Activated CD8-positive, alpha-beta memory T cell treated with anti-CD3 and anti-CD28 coated beads, Interleukin-2, amount 50 U/mL, for 24 hours (primary cell): ENCODE results near the gene PTPRB.
"Not testable (repeated sequence)": the region's sequence is repeated elsewhere in the genome, so short reads cannot be mapped to it uniquely, and the experiment has no call there.

Source experiments
- DNase-seq: peaks from one replicate; pipeline ENCODE4 v3.0.0-alpha.2; 2020; ENCODE audit errors: extremely low read depth

Gene PTPRB

GRCh38 chr12:70540996-70541395 lies 96.2 kb downstream of the PTPRB start:
- DNase-seq: no peak

DNA sequence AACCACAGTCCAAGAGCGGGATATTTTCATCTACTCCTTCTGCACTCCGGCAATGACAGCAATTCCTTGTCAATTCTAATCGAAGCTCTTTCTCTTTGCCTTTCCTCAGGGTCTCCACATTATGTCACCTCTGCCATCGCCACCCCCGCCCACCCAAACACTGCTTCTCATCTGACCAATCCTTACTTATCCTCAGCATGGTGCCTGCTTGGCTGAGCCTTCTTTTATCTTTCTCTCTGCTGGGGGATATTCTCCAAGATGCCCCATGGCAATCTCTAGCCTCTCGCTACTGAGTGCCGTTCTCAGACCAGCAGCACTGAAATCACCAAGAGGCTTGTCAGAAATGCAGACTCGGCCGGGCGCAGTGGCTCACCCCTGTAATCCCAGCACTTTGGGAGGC lies 100.6 kb downstream of the PTPRB start:
- no peak for DNase-seq

DNA sequence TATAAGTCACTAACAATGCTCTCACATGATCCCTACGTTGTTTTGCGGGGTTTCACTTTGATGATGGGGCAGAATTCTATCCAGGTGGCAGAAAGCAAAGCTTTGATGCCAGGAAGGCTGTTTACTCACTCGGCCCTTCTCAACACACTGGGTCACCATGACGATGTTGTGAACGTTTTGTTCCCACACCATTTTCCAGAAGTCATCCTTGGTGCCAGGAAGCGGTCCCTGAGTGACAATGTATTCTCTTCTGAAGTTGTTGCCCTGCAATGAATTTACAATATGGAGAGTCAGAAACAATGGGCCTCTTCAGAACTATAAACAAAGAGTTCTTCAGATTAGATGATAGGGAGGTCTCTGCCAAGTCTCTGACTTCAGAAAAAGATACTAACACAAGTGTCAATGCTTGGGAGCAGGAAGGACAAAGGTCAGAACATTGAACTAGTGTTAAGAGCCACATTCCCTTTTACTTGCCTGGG lies 101.3 kb downstream of the PTPRB start:
- no peak for DNase-seq

- no peak for DNase-seq
Measured at GRCh38 chr12:70534466-70534865, 102.8 kb downstream of the PTPRB start.

GRCh38 chr12:70529647-70530046 lies 107.6 kb downstream of the PTPRB start:
- DNase-seq: no peak

GRCh38 chr12:70520847-70521246 lies 116.4 kb downstream of the PTPRB start:
- no peak for DNase-seq

GRCh38 chr12:70513426-70513825 lies 123.8 kb downstream of the PTPRB start:
- no peak for DNase-seq

- no peak for DNase-seq
Measured at GRCh38 chr12:70508178-70508577, 129.1 kb downstream of the PTPRB start.

DNA sequence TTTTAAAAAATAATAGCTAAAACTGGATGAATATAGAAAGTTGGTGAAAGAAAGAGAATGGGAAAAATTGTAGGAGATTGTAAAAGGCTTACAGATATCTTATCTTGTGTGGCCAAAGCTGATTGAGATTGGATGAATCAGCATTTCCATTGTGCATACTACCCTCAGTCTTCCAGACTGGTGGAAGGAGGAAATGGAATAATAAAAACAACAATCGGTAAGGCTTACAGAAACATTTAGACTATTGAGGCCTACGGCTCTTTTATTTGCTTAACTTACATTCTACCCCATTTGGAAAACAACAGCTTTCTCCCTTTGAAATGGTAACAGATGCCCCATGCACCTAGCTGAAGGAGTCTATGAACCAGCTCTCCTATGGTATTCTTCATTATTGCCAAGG lies 129.8 kb downstream of the PTPRB start:
- no peak for DNase-seq

DNA sequence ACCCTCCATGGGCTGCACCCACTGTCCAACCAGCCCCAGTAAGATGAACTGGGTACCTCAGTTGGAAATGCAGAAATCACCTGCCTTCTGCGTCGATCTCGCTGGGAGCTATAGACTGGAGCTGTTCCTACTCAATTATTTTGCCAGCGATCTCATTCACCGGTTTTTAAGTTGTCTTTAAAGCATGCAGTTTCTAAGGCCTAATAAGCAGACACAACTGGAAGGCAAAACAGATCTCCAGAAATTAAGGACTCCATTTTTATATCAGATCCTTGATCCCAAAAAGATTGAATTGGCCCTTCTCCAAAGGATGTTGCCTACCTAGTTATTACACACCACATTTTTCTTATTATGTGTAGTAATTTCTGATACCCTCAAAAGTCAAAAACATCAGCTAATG lies 139.7 kb downstream of the PTPRB start:
- DNase-seq: no peak

- not testable (repeated sequence) for DNase-seq
Measured at GRCh38 chr12:70492904-70493303, 144.3 kb downstream of the PTPRB start.

- not testable (repeated sequence) for DNase-seq
Measured at GRCh38 chr12:70490928-70491327, 146.3 kb downstream of the PTPRB start.

GRCh38 chr12:70487440-70487839 lies 149.8 kb downstream of the PTPRB start:
- no peak for DNase-seq

- no peak for DNase-seq
Measured at GRCh38 chr12:70486588-70486987, 150.6 kb downstream of the PTPRB start.

DNA sequence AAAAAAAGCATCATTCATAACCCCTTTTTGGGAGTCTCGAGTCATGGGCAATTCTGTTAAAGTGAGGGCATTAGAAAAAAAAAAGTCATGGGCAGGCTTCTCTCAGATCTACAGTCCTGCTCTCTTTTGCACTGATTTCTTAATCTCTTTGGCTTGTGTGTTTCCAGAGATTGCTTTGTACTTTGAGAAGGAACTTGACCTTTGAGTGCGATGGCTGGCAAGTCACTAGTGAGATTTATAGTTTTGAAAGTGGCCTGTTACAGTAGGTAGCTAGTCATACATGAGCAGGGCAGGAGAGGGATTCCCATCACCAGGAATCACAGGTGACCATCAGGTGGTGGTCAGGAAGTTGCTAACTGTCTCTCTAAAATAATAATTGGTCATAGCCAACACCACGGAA lies 151.5 kb downstream of the PTPRB start:
- no peak for DNase-seq

- DNase-seq: no peak
Measured at GRCh38 chr12:70484464-70484863, 152.8 kb downstream of the PTPRB start.

- no peak for DNase-seq
Measured at GRCh38 chr12:70482764-70483163, 154.5 kb downstream of the PTPRB start.

DNA sequence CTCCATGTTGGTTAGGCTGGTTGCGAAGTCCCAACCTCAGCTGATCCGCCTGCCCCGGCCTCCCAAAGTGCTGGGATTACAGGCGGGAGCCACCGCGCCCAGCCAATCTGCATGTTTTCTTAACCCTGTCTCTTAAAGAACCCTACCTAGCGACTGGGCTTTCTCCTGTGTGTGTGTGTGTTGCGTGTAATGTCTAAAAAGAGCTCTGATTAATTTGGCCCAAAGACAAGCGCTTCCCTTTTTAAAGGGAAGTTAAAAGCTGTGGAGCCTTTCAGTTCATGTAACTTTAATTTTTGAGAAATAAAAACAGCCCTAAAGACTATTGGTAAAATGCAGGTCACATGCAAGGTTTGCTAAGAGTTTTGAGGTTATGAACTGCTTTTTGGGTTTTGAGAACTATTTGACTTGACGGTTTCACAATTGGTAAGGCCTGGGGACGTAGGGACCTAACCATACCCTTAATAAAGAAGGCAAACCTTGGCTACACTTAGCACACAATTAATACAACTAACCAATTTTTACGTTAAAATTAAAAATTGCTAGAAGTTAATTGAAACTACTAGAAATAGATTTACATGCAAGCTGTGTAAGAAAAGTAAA lies 167.9 kb downstream of the PTPRB start:
- DNase-seq: no peak

DNA sequence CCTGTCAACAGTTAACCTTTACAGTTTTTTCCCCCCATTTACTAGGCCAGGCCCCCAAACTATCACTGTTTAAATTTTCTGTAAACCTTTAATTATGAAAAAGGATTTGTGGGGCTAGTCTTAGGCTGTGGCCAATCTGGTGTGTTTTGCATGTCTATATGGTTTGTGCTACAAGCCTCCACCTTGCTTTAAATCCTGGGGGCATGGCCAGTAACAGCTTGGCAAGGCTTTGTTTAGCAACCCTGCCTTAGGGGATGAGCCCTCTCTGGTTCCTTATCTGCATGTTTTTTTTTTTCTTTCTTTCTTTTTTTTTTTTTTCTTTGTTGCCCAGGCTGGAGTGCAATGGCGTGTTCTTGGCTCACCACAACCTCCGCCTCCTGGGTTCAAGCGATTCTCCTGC lies 168.5 kb downstream of the PTPRB start:
- DNase-seq: no peak

GRCh38 chr12:70467918-70468733 lies 169.1 kb downstream of the PTPRB start:
- no peak for DNase-seq

DNA sequence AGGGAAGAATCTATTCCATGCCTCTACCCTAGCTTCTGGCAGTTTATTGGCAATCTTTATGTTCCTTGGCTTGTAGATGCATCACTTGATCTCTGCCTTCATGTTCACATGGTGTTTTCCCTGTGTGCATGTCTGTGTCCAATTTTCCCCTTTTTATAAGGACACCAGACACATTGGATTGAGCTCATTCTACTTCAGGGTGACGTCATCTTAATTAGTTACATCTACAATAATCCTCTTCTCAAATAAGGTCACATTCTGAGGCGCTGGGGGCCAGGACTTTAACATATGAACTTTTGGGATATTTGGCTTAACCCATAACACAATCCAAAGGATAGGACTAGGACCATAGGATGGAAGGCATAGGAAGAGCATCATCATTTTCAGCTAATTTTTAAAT lies 169.8 kb downstream of the PTPRB start:
- no peak for DNase-seq

DNA sequence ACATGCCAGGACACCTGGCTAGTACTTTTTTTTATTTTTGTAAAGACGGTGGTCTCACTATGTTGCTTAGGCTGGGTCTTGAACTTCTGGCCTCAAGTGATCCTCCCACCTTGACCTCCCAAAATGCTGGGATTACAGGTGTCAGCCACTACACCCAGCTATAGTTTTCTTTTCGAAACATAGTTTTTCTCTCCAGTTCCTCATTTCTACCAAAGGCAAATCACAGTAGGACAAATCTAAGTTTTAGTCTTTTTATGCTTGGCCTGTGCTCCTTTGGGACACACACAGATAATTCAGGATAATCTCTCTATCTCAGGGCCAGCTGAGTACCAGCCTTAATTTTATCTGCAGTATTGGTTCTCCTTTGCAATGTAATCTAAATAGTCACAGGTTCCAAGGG lies 170.5 kb downstream of the PTPRB start:
- DNase-seq: no peak
